DOHH2 (cell line): Measurements from ENCODE around the gene RPS6KB2.

Source experiments
- H3F3A ChIP-seq: fragments of 200-600 bp; sonication (generic), shearing (Covaris generic); 2 replicates; pipeline ENCODE4 v1.6.0; 2016; ENCODE audit warnings: antibody characterized with exemption, mild to moderate bottlenecking; ENCODE audit not compliant: control insufficient read depth, insufficient read depth
- H3K27ac ChIP-seq: fragments of 200-600 bp; sonication (generic); 2 replicates; pipeline ENCODE4 v1.5.1; 2014; ENCODE audit warnings: low read depth, mild to moderate bottlenecking, low read length, moderate library complexity
- H3K27me3 ChIP-seq: fragments of 200-600 bp; sonication (generic); 2 replicates; pipeline ENCODE4 v1.6.1; 2014; ENCODE audit warnings: mild to moderate bottlenecking, low read length, mixed read lengths; ENCODE audit not compliant: control insufficient read depth
- H3K36me3 ChIP-seq: fragments of 200-600 bp; sonication (generic); 2 replicates; pipeline ENCODE4 v1.6.1; 2014; ENCODE audit warnings: mild to moderate bottlenecking, low read length, moderate library complexity, mixed read lengths; ENCODE audit not compliant: control insufficient read depth
- H3K4me1 ChIP-seq: fragments of 200-600 bp; sonication (generic); 2 replicates; pipeline ENCODE4 v1.6.1; 2014; ENCODE audit warnings: mild to moderate bottlenecking, low read length, mixed read lengths; ENCODE audit not compliant: control insufficient read depth
- H3K4me2 ChIP-seq: fragments of 200-600 bp; sonication (generic); 2 replicates; pipeline ENCODE4 v1.6.0; 2014; ENCODE audit warnings: mild to moderate bottlenecking, low read length, moderate library complexity
- H3K4me3 ChIP-seq: fragments of 200-600 bp; sonication (generic); 2 replicates; pipeline ENCODE4 v1.5.1; 2014; ENCODE audit warnings: mild to moderate bottlenecking, low read length, mixed read lengths
- H3K79me2 ChIP-seq: fragments of 200-600 bp; sonication (generic); 2 replicates; pipeline ENCODE4 v1.6.1; 2014; ENCODE audit warnings: mild to moderate bottlenecking, low read length, mixed read lengths; ENCODE audit not compliant: control insufficient read depth
- H3K9me2 ChIP-seq: fragments of 200-600 bp; sonication (generic); replicated peaks from 2 replicates; pipeline ENCODE4 v1.6.1; 2014; ENCODE audit warnings: mild to moderate bottlenecking, low read length, mixed read lengths; ENCODE audit not compliant: control insufficient read depth
- H3K9me3 ChIP-seq: fragments of 200-600 bp; sonication (generic); 2 replicates; pipeline ENCODE4 v1.6.1; 2014; ENCODE audit warnings: antibody characterized with exemption, low read length, mixed read lengths; ENCODE audit not compliant: control insufficient read depth, insufficient read depth
- H4K20me1 ChIP-seq: fragments of 200-600 bp; sonication (generic); 2 replicates; pipeline ENCODE4 v1.6.0; 2014; ENCODE audit warnings: low read depth, mild to moderate bottlenecking, antibody characterized with exemption, low read length, moderate library complexity; ENCODE audit not compliant: control insufficient read depth, insufficient read depth
- EZH2phosphoT487 ChIP-seq: fragments of 200-600 bp; sonication (generic); IDR thresholded peaks from 2 replicates; pipeline ENCODE4 v1.6.1; 2017; ENCODE audit warnings: borderline replicate concordance, mild to moderate bottlenecking, antibody characterized with exemption, low read length, moderate library complexity, mixed read lengths
- TF ChIP-seq, protein P1 (sequence below): fragments of 200-600 bp; sonication (generic); IDR thresholded peaks from one replicate; pipeline ENCODE4 v1.5.1; 2014; ENCODE audit warnings: antibody characterized with exemption, mild to moderate bottlenecking, low read depth, low read length; ENCODE audit not compliant: poor library complexity, severe bottlenecking

Gene RPS6KB2

DNA sequence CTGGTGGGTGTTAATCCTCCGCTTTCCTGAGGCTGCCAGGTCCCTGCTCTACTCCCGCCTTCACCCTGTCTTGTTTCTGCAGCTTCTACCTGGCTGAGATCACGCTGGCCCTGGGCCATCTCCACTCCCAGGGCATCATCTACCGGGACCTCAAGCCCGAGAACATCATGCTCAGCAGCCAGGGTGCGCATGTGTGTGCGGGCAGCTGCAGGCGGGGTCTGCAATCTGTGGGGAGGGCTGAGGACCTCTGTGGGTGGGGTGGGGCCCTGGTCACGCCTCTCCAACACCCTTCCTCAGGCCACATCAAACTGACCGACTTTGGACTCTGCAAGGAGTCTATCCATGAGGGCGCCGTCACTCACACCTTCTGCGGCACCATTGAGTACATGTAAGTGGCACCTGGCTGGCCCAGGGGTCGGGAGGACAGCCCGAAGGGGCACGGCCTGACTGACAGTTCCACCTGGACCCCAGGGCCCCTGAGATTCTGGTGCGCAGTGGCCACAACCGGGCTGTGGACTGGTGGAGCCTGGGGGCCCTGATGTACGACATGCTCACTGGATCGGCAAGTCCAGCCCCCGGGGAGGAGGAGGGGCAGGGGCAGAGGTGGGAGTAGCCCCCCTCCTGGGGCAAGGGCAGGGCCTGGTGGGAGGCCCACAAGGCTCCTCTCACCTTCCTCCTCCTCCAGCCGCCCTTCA, 4.5 kb downstream of the RPS6KB2 start:
- Histone ChIP-seq H3K4me1 (peaks cover 46% of the 10 kb centered on the region), H3K27ac (no peak overlapping the region), H3K4me2 (0 out of 2 replicates have a peak overlapping the region, but pooled peaks have one; percentile 94), H3K4me3 (no peak overlapping the region), H3K27me3 (no peaks in the 10 kb centered on the region), H3K9me3 (no peaks in the 10 kb centered on the region), H3K79me2 (peaks cover 66% of the 10 kb centered on the region), H3F3A (peaks cover 34% of the 10 kb centered on the region), H3K36me3 (peaks cover 78% of the 10 kb centered on the region), H4K20me1 (peaks cover 12% of the 10 kb centered on the region; the same call in 1 of the 2 replicates), H3K9me2 (no peaks in the 10 kb centered on the region)
- no peak for TF ChIP-seq EZH2phosphoT487
- TF ChIP-seq, protein P1, sequence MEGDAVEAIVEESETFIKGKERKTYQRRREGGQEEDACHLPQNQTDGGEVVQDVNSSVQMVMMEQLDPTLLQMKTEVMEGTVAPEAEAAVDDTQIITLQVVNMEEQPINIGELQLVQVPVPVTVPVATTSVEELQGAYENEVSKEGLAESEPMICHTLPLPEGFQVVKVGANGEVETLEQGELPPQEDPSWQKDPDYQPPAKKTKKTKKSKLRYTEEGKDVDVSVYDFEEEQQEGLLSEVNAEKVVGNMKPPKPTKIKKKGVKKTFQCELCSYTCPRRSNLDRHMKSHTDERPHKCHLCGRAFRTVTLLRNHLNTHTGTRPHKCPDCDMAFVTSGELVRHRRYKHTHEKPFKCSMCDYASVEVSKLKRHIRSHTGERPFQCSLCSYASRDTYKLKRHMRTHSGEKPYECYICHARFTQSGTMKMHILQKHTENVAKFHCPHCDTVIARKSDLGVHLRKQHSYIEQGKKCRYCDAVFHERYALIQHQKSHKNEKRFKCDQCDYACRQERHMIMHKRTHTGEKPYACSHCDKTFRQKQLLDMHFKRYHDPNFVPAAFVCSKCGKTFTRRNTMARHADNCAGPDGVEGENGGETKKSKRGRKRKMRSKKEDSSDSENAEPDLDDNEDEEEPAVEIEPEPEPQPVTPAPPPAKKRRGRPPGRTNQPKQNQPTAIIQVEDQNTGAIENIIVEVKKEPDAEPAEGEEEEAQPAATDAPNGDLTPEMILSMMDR: no peak

DNA sequence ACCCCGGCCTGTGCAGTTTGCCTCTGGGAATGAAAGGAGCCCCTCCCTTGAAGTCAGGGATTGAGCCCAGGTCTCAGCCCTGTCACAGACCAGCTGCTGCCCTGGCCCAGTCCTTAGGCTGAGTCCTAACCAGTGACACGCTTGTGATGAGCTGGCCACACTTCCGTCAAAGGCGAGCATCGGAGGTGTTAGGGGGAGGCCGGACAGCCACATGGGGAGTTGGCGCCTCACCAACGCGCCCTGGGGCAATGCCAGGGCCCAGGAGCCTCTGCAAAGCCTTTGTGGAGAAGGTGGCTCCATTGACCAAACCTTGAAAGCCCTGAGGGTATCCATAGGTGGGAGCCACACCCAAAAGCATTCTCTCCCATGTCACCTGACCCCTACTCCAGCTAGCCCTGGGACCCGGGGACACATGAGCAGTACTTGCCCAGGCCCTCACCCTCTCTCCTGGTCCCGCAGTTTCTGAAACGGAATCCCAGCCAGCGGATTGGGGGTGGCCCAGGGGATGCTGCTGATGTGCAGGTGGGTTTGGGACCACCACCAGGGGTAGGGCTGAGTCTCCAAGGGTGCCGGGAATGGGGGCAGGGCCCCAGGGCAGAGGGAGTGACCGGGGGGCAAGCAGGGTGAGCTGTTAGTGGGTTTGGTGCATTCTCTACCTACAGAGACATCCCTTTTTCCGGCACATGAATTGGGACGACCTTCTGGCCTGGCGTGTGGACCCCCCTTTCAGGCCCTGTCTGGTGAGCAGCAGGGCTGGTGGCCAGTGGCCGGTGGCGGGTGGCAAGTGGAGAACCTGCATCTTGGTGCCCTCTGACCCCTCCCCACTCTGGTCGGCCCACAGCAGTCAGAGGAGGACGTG, 5.5 kb downstream of the RPS6KB2 start:
- peaks cover 12% of the 10 kb centered on the region; the same call in 1 of the 2 replicates for H4K20me1 ChIP-seq
- H3F3A ChIP-seq: peaks cover 36% of the 10 kb centered on the region
- H3K36me3 ChIP-seq: peaks cover 86% of the 10 kb centered on the region
- H3K27ac ChIP-seq: peak overlapping the region; percentile 97; the same call in 1 of the 2 replicates
- peaks cover 54% of the 10 kb centered on the region for H3K4me1 ChIP-seq
- TF ChIP-seq, protein P1: no peak
- no peak for TF ChIP-seq EZH2phosphoT487
- no peaks in the 10 kb centered on the region for H3K27me3 ChIP-seq
- H3K4me2 ChIP-seq: peak overlapping the region; percentile 94
- no peak overlapping the region for H3K4me3 ChIP-seq
- H3K79me2 ChIP-seq: peaks cover 71% of the 10 kb centered on the region
- H3K9me3 ChIP-seq: no peaks in the 10 kb centered on the region
- H3K9me2 ChIP-seq: no peaks in the 10 kb centered on the region

GRCh38 chr11:67434395-67434881, 6.1 kb downstream of the RPS6KB2 start:
- H3K4me3 ChIP-seq: peak overlapping the region; percentile 90
- no peak for TF ChIP-seq EZH2phosphoT487
- TF ChIP-seq, protein P1: no peak
- H3K27me3 ChIP-seq: no peaks in the 10 kb centered on the region
- peaks cover 91% of the 10 kb centered on the region for H3K36me3 ChIP-seq
- no peaks in the 10 kb centered on the region for H3K9me3 ChIP-seq
- H3F3A ChIP-seq: peaks cover 36% of the 10 kb centered on the region
- H3K27ac ChIP-seq: peak overlapping the region; percentile 97
- H3K79me2 ChIP-seq: peaks cover 71% of the 10 kb centered on the region
- peak overlapping the region; percentile 94 for H3K4me2 ChIP-seq
- no peaks in the 10 kb centered on the region for H3K9me2 ChIP-seq
- H3K4me1 ChIP-seq: peaks cover 55% of the 10 kb centered on the region
- peaks cover 12% of the 10 kb centered on the region; the same call in 1 of the 2 replicates for H4K20me1 ChIP-seq
